ENCODE data around the gene PRKCB.

The PRKCB gene

GRCh38 chr16:23969468-23970297, 133.9 kb downstream of the PRKCB start:
- no peak for DNase-seq

DNA sequence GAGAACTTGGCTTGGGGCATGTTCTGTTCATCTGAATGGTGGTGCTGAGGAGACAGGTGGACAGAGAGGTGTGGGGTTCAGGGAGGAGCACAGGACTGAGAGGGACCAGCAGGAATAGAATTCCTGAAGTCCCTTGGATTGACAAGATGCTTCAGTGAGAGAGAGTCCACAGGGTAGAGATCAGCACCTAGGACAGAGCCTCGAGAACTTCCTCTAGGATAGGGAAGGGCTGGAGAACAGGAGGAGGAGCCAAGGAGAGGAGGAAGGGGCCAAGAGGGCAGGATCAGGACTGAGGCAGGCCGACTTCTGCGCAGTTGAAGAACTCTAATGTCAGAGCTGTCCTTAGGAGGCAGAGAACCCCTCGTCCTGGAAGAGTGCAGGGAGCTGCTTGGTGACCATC, 138.4 kb downstream of the PRKCB start:
- DNase-seq, result no peak

GRCh38 chr16:23975293-23975692, 139.5 kb downstream of the PRKCB start:
- no peak for DNase-seq

GRCh38 chr16:23976091-23976490, 140.3 kb downstream of the PRKCB start:
- DNase-seq, result no peak

DNA sequence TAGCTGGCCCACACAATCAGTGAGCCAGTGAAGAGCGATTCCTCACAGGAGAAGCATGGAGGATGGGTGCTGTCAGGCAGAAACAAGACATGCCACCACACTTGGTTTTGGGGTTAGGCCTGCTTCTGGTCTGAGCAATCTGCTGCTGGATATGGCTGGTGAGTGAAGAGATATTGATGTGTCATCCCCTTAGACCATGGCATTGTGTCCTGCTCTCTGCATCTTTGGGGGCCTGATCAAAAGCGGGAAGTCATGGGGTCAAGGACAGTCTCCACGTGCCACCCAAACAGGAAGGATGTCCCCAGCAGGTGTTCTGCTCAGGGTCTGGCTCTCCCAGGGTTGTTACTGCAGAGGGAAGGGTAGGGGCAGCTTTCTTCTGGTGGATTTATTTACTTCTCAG, 140.7 kb downstream of the PRKCB start:
- no peak for DNase-seq

- no peak for DNase-seq
These were observed 143.7 kb downstream of the PRKCB start for GRCh38 chr16:23979441-23979840.

DNA sequence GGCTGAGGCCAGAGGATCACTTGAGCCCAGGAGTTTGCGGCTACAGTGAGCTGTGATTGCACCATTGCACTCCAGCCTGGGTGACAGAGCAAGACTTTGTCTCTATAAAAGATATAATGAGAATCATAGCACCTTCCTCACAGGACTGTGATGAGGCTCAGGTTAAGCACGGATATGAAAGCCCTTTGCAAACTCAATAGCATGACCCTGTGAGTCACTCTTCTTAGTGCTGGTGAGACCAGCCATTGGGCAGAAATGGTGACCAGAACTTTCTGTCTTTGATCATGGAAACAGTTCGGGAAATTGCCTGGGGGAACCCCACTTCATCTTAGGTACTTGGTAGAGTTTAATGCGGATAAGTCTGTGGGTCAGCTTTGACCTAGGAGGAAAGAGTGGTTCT, 144.2 kb downstream of the PRKCB start:
- no peak for DNase-seq

GRCh38 chr16:23981429-23982399, 145.9 kb downstream of the PRKCB start:
- no peak for DNase-seq

GRCh38 chr16:23986455-23986854, 150.7 kb downstream of the PRKCB start:
- DNase-seq, result no peak

DNA sequence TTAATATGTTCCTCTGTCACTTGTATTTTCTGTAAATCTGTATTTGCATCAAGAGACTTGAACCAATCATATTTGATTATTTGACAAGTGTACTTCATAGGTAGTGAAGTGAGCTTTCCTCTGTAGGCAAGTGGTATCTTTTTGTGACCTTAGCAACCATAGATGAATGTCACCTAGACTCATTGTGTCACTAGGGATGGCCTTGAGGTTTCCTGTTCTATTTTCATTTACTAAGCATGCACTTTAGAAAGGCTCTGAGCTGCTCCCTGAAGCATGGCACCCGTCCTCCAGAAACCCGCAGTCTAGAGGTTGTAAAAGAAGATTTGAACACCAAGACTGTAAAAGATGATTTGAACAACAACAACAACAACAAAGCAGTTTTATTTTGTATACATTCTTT, 151.7 kb downstream of the PRKCB start:
- DNase-seq, result no peak

DNA sequence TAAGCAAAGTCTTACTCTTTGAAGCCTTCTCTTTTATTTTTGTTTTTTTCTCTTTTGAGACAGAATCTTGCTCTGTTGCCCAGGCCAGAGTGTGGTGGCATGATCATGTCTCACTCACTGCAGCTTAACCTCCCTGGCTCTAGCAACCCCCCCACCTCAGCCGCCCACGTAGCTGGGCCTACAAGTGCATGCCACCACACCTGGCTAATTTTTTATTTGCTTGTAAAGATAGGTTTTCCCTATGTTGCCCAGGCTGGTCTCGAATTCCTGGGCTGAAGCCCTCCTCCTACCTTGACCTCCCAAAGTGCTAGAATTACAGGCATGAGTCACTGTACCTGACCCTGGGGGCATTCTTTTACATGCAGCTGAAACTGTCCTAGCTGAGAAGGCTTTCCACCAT, 154.7 kb downstream of the PRKCB start:
- no peak for DNase-seq

GRCh38 chr16:23991066-23991465, 155.3 kb downstream of the PRKCB start:
- no peak for DNase-seq

GRCh38 chr16:23994615-23995014, 158.8 kb downstream of the PRKCB start:
- no peak for DNase-seq

- DNase-seq, result no peak
These were observed 160.6 kb downstream of the PRKCB start for GRCh38 chr16:23996258-23996955.

DNA sequence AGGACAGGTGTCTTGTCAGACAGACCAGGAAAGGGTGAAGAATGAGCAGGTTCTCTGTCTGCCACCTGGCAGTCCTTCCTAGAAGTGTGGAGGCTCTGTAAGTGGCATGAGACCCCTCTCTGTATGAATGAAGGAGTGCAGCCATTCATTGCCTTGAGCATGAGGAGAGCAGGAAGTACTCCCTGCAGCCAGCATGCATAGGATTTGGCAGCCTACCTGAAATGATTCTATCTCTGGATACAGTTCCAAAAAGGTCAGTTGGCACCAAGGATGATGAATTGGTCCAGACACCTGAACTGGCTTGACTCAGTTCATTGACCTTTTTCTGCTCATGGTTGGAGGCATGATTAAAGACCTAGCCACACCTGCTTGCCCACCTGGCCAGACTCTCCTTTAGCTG, 163.0 kb downstream of the PRKCB start:
- no peak for DNase-seq

DNA sequence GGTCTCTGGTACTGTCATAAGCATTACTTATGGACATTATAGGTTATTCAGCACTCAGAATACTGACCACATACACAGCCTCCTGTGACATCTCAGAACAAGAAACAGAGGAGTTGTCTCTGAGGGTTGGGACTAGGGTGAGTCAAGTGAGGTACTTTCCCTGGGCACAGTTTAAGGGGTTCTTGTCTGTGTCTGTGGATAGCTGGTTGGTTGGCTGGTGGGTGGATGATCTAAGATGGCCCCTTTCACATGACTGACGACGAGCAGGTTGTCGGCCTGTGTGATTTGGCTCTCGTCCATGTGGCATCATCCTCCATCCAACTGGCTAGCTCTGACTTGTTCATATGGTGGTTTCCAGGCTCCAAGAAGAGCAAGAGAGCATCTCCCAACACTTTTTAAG, 163.9 kb downstream of the PRKCB start:
- DNase-seq, result no peak

- no peak for DNase-seq
These were observed 165.9 kb downstream of the PRKCB start for GRCh38 chr16:24001710-24002109.

- DNase-seq, result no peak
These were observed 166.8 kb downstream of the PRKCB start for GRCh38 chr16:24002619-24003018.

DNA sequence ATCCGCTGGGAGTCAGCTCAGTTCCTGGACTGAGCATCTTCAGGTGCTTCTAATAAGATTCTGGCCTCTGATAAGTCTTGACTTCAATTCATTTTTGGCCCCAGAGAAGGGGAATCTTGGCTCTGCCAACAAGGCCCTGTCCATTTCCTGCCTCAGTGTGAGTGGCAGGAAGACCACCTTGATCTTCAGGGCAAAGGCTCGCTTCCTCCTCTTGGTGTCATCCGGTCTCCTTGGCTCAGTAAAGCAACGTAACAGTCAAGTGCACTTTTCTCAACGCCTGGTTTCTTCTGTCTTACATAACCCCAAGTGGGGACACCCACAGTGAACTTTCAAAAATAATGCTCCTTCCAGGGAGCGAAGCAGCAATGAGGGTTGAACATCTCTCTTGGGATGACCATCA, 169.8 kb downstream of the PRKCB start:
- no peak for DNase-seq

- no peak for DNase-seq
These were observed 171.6 kb downstream of the PRKCB start for GRCh38 chr16:24007391-24007790.

DNA sequence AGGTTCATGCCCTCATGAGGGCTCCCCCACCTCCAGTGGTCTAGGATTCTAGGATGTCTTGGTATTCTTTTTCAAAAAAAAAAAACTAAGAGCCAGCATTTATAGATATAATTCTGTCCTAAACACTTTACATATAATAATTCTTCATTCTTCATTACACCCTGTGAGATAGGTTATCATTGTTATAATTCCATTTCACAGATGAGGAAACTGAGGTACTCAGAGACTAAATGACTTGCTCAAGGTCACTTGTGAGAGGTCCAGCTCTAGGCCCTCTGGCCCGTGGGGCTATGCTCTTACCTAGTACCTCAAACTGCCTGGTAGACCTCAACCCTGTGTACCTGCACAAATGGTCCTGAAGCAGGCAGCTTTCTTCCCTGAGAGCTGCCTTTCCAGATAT, 172.2 kb downstream of the PRKCB start:
- DNase-seq, result no peak

DNA sequence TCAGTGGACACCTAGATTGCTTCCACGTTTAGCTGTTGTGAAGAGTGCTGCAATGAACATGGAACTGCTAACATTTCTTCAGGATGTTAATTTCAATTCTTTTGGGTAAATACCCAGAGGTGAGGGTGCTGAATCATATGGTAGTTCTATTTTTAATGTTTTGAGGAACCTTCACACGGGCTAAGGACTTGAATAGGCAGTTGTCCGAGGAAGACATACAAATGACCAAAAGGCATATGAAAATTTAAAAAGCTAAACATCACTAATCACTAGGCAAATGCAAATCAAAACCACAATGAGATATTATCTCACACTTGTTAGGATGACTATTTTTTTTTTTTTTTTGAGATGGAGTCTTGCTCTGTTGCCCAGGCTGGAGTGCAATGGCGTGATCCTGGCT, 173.3 kb downstream of the PRKCB start:
- DNase-seq, result no peak

DNA sequence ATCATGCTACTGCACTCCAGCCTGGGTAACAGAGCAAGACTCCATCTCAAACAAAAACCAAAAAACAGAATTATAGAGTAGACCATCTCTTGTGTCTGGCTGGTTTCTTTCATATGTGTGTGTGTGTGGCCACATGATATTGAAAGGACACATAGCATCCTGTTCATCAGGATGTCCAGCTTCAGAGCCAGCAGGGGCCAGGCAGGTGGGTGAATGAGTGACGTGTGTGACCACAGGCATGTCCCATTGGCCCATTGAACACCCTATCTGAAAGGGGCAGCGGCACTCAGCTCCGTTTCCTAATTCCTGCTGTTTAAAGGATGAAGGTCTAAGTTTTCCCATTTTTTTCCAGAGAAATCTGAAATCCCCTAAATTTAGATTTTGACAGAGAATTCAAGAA, 174.2 kb downstream of the PRKCB start:
- no peak for DNase-seq
